WTC11 (cell line): ENCODE measurements around the gene PCBP3. TPM values are rescaled to one million over a fixed set of nuclear protein-coding genes. Genes with fewer than 3 reads are reported as not detected.

Experiments
- ATAC-seq: fragments of 200-7000 bp; cut with Tn5 transposase; 2 replicates; pipeline ENCODE4 v1.10.0; 2021; ENCODE audit warnings: mild to moderate bottlenecking, moderate library complexity
- CTCF ChIA-PET: fragments of 300-600 bp; sonication (Branson Sonifier 250); formaldehyde crosslinking; loops from one replicate; lab custom pipeline; 2021; ENCODE audit warnings: antibody characterized with exemption; lab: Charles Lee
- POLR2A ChIA-PET: fragments of 350-600 bp; sonication (Branson Sonifier 250); formaldehyde crosslinking; loops from one replicate; lab custom pipeline; 2021; ENCODE audit warnings: antibody characterized with exemption; lab: Charles Lee
- DNase-seq: peaks from one replicate; pipeline ENCODE4 v3.0.0; 2021; ENCODE audit warnings: low spot score
- H3K27ac Mint-ChIP-seq: 2 replicates; pipeline ENCODE4 v1.8.0; 2021; ENCODE audit warnings: mixed read lengths
- H3K27me3 Mint-ChIP-seq: 2 replicates; pipeline ENCODE4 v1.8.0; 2021; ENCODE audit warnings: low read depth, mild to moderate bottlenecking, moderate library complexity, mixed read lengths
- H3K36me3 Mint-ChIP-seq: 2 replicates; pipeline ENCODE4 v1.8.0; 2021; ENCODE audit warnings: mixed read lengths
- H3K4me1 Mint-ChIP-seq: 2 replicates; pipeline ENCODE4 v1.8.0; 2022; ENCODE audit warnings: mixed read lengths
- H3K4me3 Mint-ChIP-seq: 2 replicates; pipeline ENCODE4 v1.8.0; 2021; ENCODE audit warnings: mild to moderate bottlenecking, moderate library complexity, mixed read lengths
- H3K9me3 Mint-ChIP-seq: 2 replicates; pipeline ENCODE4 v1.8.0; 2021; ENCODE audit warnings: mixed read lengths
- GABPB1 ChIP-seq: sonication (generic); formaldehyde crosslinking; IDR thresholded peaks from 2 replicates; pipeline ENCODE4 v1.8.1; 2023; ENCODE audit warnings: mild to moderate bottlenecking, missing genetic modification reagents
- JAZF1 ChIP-seq: fragments of 250-450 bp; sonication (Bioruptor Pico); IDR thresholded peaks from 2 replicates; pipeline ENCODE4 v1.9.0; 2021; ENCODE audit warnings: moderate library complexity, mild to moderate bottlenecking, inconsistent platforms
- RORB ChIP-seq: fragments of 250-450 bp; sonication (Bioruptor Pico); IDR thresholded peaks from 2 replicates; pipeline ENCODE4 v1.9.0; 2021; ENCODE audit warnings: mild to moderate bottlenecking
- SMAD3 ChIP-seq: sonication (generic); formaldehyde crosslinking; IDR thresholded peaks from 2 replicates; pipeline ENCODE4 v1.8.0; 2022; ENCODE audit warnings: missing genetic modification reagents, mild to moderate bottlenecking, borderline replicate concordance
- SOX15 ChIP-seq: fragments of 250-450 bp; sonication (Bioruptor Pico); IDR thresholded peaks from 2 replicates; pipeline ENCODE4 v1.9.0; 2021; ENCODE audit warnings: mild to moderate bottlenecking
- TEAD4 ChIP-seq: sonication (generic); formaldehyde crosslinking; IDR thresholded peaks from 2 replicates; pipeline ENCODE4 v1.8.0; 2022; ENCODE audit warnings: mild to moderate bottlenecking, missing genetic modification reagents
- ZNF423 ChIP-seq: fragments of 250-450 bp; sonication (Bioruptor Pico); IDR thresholded peaks from 2 replicates; pipeline ENCODE4 v2.1.2; 2022; ENCODE audit warnings: mild to moderate bottlenecking, moderate library complexity
- total RNA-seq: library from RNA; stranded (reverse); gene quantifications from 3 replicates; pipeline ENCODE4 v1.2.3, GENCODE V29; 2021
- TF ChIP-seq, protein P1 (sequence below): sonication (generic); formaldehyde crosslinking; IDR thresholded peaks from 2 replicates; pipeline ENCODE4 v1.8.1; 2023; ENCODE audit warnings: mild to moderate bottlenecking, missing genetic modification reagents, borderline replicate concordance
- TF ChIP-seq, protein P2 (sequence below): sonication (generic); formaldehyde crosslinking; conservative IDR thresholded peaks from 2 replicates; pipeline ENCODE4 v1.8.1; 2023; ENCODE audit warnings: mild to moderate bottlenecking, low read depth, missing genetic modification reagents, moderate library complexity
- TF ChIP-seq, protein P3 (sequence below): sonication (generic); formaldehyde crosslinking; IDR thresholded peaks from 2 replicates; pipeline ENCODE4 v1.8.0; 2023; ENCODE audit warnings: missing genetic modification reagents, mild to moderate bottlenecking, borderline replicate concordance
- TF ChIP-seq, protein P4 (sequence below): sonication (generic); formaldehyde crosslinking; IDR thresholded peaks from 2 replicates; pipeline ENCODE4 v1.8.0; 2022; ENCODE audit warnings: mild to moderate bottlenecking, missing genetic modification reagents
- TF ChIP-seq, protein P5 (sequence below): fragments of 200-600 bp; IDR thresholded peaks from 2 replicates; pipeline ENCODE4 v1.8.0; 2022; ENCODE audit warnings: antibody characterized with exemption
- TF ChIP-seq, protein P6 (sequence below): sonication (generic); formaldehyde crosslinking; IDR thresholded peaks from 2 replicates; pipeline ENCODE4 v1.8.0; 2022; ENCODE audit warnings: mild to moderate bottlenecking, missing genetic modification reagents

PCBP3 gene
- total RNA-seq, 1 experiment from 2014 or later: 8.5 TPM

DNA sequence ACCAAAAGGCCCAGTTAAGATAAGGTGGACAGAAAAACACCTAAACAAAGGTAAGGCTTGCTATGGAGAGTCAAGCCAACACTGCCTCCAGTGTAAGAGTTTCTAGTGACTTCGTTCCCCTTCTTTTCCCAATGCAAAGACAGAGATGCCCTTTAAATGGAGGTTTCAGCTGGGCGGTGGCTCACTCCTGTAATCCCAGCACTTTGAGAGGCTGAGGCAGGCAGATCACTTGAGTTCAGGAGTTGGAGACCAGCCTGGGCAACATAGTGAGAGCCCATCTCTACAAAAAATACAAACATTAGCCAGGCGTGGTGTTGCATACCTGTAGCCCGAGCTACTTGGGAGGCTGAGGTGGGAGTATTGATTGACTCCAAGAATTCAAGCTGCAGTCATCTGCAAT is 314.0 kb downstream of the PCBP3 start (continued):
- TF ChIP-seq, protein P1, sequence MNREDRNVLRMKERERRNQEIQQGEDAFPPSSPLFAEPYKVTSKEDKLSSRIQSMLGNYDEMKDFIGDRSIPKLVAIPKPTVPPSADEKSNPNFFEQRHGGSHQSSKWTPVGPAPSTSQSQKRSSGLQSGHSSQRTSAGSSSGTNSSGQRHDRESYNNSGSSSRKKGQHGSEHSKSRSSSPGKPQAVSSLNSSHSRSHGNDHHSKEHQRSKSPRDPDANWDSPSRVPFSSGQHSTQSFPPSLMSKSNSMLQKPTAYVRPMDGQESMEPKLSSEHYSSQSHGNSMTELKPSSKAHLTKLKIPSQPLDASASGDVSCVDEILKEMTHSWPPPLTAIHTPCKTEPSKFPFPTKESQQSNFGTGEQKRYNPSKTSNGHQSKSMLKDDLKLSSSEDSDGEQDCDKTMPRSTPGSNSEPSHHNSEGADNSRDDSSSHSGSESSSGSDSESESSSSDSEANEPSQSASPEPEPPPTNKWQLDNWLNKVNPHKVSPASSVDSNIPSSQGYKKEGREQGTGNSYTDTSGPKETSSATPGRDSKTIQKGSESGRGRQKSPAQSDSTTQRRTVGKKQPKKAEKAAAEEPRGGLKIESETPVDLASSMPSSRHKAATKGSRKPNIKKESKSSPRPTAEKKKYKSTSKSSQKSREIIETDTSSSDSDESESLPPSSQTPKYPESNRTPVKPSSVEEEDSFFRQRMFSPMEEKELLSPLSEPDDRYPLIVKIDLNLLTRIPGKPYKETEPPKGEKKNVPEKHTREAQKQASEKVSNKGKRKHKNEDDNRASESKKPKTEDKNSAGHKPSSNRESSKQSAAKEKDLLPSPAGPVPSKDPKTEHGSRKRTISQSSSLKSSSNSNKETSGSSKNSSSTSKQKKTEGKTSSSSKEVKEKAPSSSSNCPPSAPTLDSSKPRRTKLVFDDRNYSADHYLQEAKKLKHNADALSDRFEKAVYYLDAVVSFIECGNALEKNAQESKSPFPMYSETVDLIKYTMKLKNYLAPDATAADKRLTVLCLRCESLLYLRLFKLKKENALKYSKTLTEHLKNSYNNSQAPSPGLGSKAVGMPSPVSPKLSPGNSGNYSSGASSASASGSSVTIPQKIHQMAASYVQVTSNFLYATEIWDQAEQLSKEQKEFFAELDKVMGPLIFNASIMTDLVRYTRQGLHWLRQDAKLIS: no peak
- TF ChIP-seq, protein P2, sequence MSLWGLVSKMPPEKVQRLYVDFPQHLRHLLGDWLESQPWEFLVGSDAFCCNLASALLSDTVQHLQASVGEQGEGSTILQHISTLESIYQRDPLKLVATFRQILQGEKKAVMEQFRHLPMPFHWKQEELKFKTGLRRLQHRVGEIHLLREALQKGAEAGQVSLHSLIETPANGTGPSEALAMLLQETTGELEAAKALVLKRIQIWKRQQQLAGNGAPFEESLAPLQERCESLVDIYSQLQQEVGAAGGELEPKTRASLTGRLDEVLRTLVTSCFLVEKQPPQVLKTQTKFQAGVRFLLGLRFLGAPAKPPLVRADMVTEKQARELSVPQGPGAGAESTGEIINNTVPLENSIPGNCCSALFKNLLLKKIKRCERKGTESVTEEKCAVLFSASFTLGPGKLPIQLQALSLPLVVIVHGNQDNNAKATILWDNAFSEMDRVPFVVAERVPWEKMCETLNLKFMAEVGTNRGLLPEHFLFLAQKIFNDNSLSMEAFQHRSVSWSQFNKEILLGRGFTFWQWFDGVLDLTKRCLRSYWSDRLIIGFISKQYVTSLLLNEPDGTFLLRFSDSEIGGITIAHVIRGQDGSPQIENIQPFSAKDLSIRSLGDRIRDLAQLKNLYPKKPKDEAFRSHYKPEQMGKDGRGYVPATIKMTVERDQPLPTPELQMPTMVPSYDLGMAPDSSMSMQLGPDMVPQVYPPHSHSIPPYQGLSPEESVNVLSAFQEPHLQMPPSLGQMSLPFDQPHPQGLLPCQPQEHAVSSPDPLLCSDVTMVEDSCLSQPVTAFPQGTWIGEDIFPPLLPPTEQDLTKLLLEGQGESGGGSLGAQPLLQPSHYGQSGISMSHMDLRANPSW (CRISPR knock-in tag): no peak
- TF ChIP-seq, protein P3, sequence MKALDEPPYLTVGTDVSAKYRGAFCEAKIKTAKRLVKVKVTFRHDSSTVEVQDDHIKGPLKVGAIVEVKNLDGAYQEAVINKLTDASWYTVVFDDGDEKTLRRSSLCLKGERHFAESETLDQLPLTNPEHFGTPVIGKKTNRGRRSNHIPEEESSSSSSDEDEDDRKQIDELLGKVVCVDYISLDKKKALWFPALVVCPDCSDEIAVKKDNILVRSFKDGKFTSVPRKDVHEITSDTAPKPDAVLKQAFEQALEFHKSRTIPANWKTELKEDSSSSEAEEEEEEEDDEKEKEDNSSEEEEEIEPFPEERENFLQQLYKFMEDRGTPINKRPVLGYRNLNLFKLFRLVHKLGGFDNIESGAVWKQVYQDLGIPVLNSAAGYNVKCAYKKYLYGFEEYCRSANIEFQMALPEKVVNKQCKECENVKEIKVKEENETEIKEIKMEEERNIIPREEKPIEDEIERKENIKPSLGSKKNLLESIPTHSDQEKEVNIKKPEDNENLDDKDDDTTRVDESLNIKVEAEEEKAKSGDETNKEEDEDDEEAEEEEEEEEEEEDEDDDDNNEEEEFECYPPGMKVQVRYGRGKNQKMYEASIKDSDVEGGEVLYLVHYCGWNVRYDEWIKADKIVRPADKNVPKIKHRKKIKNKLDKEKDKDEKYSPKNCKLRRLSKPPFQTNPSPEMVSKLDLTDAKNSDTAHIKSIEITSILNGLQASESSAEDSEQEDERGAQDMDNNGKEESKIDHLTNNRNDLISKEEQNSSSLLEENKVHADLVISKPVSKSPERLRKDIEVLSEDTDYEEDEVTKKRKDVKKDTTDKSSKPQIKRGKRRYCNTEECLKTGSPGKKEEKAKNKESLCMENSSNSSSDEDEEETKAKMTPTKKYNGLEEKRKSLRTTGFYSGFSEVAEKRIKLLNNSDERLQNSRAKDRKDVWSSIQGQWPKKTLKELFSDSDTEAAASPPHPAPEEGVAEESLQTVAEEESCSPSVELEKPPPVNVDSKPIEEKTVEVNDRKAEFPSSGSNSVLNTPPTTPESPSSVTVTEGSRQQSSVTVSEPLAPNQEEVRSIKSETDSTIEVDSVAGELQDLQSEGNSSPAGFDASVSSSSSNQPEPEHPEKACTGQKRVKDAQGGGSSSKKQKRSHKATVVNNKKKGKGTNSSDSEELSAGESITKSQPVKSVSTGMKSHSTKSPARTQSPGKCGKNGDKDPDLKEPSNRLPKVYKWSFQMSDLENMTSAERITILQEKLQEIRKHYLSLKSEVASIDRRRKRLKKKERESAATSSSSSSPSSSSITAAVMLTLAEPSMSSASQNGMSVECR (CRISPR knock-in tag): no peak
- no peak for TF ChIP-seq GABPB1 (CRISPR knock-in tag)
- no peak for TF ChIP-seq SOX15 (CRISPR knock-in tag)
- no peak for TF ChIP-seq ZNF423
- TF ChIP-seq, protein P4, sequence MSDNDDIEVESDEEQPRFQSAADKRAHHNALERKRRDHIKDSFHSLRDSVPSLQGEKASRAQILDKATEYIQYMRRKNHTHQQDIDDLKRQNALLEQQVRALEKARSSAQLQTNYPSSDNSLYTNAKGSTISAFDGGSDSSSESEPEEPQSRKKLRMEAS (CRISPR knock-in tag): no peak
- TF ChIP-seq SMAD3 (CRISPR knock-in tag): no peak
- TF ChIP-seq, protein P5, sequence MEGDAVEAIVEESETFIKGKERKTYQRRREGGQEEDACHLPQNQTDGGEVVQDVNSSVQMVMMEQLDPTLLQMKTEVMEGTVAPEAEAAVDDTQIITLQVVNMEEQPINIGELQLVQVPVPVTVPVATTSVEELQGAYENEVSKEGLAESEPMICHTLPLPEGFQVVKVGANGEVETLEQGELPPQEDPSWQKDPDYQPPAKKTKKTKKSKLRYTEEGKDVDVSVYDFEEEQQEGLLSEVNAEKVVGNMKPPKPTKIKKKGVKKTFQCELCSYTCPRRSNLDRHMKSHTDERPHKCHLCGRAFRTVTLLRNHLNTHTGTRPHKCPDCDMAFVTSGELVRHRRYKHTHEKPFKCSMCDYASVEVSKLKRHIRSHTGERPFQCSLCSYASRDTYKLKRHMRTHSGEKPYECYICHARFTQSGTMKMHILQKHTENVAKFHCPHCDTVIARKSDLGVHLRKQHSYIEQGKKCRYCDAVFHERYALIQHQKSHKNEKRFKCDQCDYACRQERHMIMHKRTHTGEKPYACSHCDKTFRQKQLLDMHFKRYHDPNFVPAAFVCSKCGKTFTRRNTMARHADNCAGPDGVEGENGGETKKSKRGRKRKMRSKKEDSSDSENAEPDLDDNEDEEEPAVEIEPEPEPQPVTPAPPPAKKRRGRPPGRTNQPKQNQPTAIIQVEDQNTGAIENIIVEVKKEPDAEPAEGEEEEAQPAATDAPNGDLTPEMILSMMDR: no peak

DNA sequence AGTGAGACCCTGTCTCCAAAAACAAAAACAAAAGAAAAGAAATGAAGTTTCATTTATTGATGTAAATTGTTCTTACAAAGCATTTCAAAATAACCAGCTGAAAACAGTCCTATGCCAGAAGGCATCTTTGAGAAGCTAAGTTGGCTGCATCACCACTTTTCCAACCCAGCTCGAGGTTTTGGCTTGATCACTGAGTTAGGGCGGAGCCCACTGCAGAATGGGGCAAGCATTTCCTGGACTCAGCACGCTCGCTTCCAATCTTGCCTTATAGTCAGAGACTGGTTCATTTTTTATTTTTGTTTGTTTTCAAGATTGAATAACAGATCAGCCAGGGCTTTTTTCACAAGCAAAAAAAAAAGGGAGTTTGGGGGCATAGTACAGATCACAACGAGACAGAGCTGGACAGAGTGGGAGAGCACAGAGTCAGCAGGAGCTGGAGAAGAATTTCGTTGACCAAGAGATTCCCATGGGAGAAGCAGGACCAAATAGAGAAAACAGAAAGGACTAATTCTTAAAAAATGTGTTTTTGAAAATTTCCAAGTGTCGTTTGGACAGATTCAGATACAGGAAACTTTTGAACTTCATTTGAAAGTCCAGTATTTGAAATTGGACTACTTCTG is 314.6 kb downstream of the PCBP3 start:
- POLR2A ChIA-PET: no interaction called here
- H3K4me1 Mint-ChIP-seq: no peaks in the 10 kb centered on the region
- H3K27ac Mint-ChIP-seq: no peak overlapping the region
- DNase-seq (no peak), ATAC-seq (no peak)
- H3K27me3 Mint-ChIP-seq: peaks cover 67% of the 10 kb centered on the region
- no peak overlapping the region for H3K4me3 Mint-ChIP-seq
- peaks cover 41% of the 10 kb centered on the region for H3K36me3 Mint-ChIP-seq
- peaks cover 73% of the 10 kb centered on the region for H3K9me3 Mint-ChIP-seq
- CTCF ChIA-PET: interaction anchor here (0.6 kb wide), 1 partner anchor 12 kb away, joined by 3 read pairs; no protein-coding TSS in a partner anchor
- TF ChIP-seq TEAD4 (CRISPR knock-in tag): no peak
- TF ChIP-seq JAZF1 (CRISPR knock-in tag): no peak
- no peak for TF ChIP-seq RORB (CRISPR knock-in tag)
- TF ChIP-seq, protein P1: no peak
- TF ChIP-seq, protein P6, sequence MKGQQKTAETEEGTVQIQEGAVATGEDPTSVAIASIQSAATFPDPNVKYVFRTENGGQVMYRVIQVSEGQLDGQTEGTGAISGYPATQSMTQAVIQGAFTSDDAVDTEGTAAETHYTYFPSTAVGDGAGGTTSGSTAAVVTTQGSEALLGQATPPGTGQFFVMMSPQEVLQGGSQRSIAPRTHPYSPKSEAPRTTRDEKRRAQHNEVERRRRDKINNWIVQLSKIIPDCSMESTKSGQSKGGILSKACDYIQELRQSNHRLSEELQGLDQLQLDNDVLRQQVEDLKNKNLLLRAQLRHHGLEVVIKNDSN (CRISPR knock-in tag): no peak
